ENCODE results near the gene CCL27. TPM values are rescaled to one million over a fixed set of nuclear protein-coding genes. Genes with fewer than 3 reads are reported as not detected.

CCL27 gene
- total RNA-seq, 4 donors from 2014 or later = not detected

GRCh38 chr9:34688329-34689115, 26.1 kb upstream of the CCL27 start:
- no peak for TF ChIP-seq CTCF (IDR thresholded peaks at IDR 0.05; ENCODE audit: low read depth)

GRCh38 chr9:34687276-34688030, 25.0 kb upstream of the CCL27 start:
- no peak for TF ChIP-seq CTCF (IDR thresholded peaks at IDR 0.05; ENCODE audit: low read depth)

GRCh38 chr9:34686732-34687131, 24.3 kb upstream of the CCL27 start:
- no peak for TF ChIP-seq CTCF (IDR thresholded peaks at IDR 0.05; ENCODE audit: low read depth)

GRCh38 chr9:34686231-34686630, 23.8 kb upstream of the CCL27 start:
- no peak for TF ChIP-seq CTCF (IDR thresholded peaks at IDR 0.05; ENCODE audit: low read depth)

- no peak for TF ChIP-seq CTCF (IDR thresholded peaks at IDR 0.05; ENCODE audit: low read depth)
Observed at GRCh38 chr9:34685591-34685990, 23.1 kb upstream of the CCL27 start.

GRCh38 chr9:34684816-34685215, 22.4 kb upstream of the CCL27 start:
- TF ChIP-seq CTCF (IDR thresholded peaks at IDR 0.05; ENCODE audit: low read depth) = no peak

- TF ChIP-seq CTCF (IDR thresholded peaks at IDR 0.05; ENCODE audit: low read depth) = no peak
Observed at GRCh38 chr9:34684145-34684544, 21.7 kb upstream of the CCL27 start.

Data from subcutaneous adipose tissue (tissue), 4 donors.